KOPT-K1 (cell line): ENCODE data around the gene C15orf61.

Source experiments
- H3K27ac ChIP-seq: fragments of 200-600 bp; sonication (generic); 2 replicates; pipeline ENCODE4 v1.5.1; 2016; ENCODE audit warnings: antibody characterized with exemption, mild to moderate bottlenecking, low read depth, low read length; ENCODE audit not compliant: poor library complexity, severe bottlenecking
- H3K36me3 ChIP-seq: fragments of 200-600 bp; sonication (generic); 2 replicates; pipeline ENCODE4 v1.5.1; 2017; ENCODE audit warnings: antibody characterized with exemption, mild to moderate bottlenecking, low read length, moderate library complexity; ENCODE audit not compliant: insufficient read depth
- H3K9me3 ChIP-seq: fragments of 200-600 bp; sonication (generic); 2 replicates; pipeline ENCODE4 v1.5.1; 2017; ENCODE audit warnings: antibody characterized with exemption, low read length, mild to moderate bottlenecking; ENCODE audit not compliant: insufficient read depth, poor library complexity, severe bottlenecking

C15orf61 gene

DNA sequence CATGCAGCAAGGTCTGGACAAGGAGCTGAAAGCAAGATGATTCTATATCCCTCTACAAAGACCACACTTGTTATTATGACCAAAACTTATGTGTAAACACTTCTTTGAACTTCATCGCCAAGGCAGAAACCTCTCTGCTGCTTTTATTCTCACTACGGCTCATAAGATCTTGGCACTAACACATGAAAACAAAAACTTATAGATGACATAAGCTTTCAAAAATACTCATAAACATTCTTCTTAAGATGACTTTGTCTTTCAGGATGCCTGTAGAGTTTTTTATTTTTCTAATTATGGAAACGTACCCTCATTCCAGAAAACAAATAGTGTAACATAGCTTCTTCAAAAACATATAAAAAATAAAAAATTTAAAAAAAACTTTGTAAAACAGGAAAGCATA lies 12.5 kb upstream of the C15orf61 start:
- Histone ChIP-seq H3K27ac (no peak overlapping the region), H3K9me3 (no peaks in the 10 kb centered on the region), H3K36me3 (peaks cover 14% of the 10 kb centered on the region)

DNA sequence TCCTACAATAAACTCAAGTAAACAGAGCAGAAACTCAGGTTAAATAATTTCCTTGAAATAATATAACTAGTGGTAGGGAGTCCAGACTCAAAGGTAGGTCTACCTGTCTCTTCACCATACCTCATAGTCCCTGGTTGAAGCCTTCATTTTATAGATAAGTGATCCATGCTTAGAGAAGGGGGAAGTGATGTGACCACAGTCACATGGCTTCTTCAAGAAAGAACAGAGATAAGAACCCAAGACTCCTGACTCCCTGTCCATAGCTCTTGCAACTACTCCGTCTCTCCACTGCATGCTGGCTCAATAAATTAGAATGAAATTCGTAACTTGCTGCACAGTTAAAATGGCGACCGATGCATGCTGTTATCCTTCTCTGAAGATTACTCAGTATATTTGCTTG lies 11.0 kb upstream of the C15orf61 start:
- Histone ChIP-seq H3K36me3 (peaks cover 29% of the 10 kb centered on the region), H3K27ac (no peak overlapping the region), H3K9me3 (no peaks in the 10 kb centered on the region)

DNA sequence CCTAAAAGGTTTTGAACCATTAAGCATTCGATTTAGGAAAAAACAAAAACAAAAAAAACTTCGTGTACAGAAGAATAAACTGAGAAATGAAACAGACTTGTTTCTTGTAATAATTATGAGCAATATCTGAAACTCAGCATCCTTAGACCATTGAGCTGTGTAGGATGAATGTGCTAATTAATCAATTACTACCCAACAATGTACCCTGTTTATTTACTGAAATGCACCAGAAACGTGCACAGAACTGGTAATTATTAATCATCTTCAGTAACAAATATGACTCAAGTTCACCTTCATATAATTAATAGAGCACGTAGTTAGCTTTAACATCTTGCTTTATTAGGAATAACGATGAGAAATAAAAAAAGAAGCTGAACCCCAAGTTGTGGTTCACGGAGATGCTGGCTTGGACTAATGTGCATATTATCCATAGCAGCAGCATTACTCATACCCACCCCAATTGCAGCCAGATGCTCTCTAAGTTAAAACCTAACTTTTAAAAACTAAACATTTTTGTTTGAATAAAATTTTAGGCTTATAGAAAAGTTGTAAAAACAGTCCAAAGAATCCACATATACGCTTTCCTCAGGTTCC lies 10.2 kb upstream of the C15orf61 start:
- H3K9me3 ChIP-seq, result no peaks in the 10 kb centered on the region
- H3K36me3 ChIP-seq, result peaks cover 33% of the 10 kb centered on the region
- no peak overlapping the region for H3K27ac ChIP-seq

DNA sequence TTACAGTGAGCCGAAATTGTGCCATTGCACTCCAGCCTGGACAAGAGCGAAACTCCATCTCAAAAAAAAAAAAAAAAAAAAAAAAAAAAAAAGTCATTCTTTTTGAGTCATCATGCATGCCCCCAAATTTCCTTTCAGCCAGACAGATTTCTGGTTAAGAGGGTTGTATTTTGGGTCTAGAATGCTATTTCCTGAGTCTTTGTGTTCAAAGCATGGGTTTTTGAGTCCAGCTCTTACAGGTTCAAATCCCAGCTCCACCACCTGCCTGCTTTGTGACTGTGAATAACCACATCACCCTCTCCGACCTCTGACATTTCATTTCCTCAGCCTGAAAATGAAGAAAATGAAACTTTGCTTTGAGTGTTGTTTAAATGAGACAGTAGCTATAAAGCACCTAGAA lies 9.3 kb upstream of the C15orf61 start:
- H3K27ac ChIP-seq, result no peak overlapping the region
- no peaks in the 10 kb centered on the region for H3K9me3 ChIP-seq
- H3K36me3 ChIP-seq, result peaks cover 33% of the 10 kb centered on the region

DNA sequence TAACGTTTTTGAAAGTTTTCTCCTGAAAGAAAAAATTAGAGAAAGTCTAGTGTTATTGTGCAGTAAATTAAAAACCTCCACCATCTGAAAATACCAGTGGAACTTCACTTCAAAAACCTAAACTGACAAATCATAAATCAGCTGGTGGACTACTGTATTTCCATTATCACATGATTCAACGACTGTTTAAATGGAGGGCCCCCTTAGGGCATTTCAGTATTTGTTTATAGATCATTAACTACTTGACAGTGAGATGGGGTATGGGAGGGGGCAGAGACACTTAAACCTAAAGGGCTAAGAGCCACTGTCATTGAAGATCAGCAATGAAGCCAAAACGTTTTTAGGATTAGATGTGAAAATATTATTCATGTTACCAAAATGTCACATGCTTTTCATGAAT lies 8.8 kb upstream of the C15orf61 start:
- Histone ChIP-seq H3K27ac (no peak overlapping the region), H3K36me3 (peaks cover 33% of the 10 kb centered on the region), H3K9me3 (no peaks in the 10 kb centered on the region)

DNA sequence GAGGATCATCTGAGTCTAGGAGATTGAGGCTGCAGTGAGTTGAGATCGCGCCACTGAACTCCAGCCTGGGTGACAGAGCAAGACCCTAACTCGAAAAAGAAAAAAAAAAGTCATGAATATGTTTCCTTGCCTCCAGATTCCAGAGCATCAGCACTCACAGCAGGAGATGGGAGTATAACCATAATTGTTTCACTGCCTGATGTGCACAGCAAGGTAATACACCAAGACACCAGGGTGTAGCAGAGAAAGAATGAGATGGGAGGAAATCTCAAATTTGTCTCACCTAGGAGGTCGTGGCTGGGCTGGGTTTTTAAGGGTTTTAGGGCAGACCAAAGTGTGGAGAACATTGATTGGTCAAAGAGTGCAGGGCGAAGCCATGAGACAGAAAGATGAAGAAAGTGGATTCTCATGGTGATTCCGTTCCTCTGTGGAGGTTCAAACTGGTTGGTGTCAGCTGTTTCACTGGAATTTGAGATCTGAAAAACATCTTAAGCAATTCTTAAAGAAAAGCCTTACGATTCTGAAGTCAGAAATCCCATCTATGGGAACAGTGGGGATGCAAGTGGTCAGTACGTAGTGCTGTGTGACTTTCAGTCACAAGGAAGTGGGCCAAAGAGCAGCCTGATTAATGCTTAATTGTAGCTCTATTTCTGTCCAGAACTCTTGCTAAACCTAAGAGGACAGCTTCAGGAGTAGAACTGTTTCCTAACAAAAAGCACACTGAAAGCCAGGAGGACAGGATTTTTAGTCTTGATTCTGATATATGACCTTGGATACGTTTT lies 7.8 kb upstream of the C15orf61 start:
- H3K36me3 ChIP-seq, result peaks cover 33% of the 10 kb centered on the region
- no peaks in the 10 kb centered on the region for H3K9me3 ChIP-seq

DNA sequence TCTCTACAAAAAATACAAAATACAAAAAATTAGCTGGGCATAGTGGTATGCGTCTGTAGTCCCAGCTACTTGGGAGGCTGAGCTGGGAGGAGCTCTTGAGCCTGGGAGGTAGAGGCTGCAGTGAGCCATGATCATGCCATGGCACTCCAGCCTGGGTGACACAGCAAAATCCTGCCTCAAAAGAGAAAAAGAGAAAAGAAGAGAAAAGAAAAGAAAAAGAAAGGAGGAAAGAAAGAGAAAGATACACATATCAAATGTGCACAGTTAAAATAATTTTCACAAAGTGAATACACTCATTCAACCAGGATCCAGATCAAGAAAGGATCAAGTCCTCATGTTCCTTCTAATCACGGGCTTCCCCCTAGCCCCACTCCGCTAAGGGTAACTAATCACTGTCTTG lies 5.8 kb upstream of the C15orf61 start:
- Histone ChIP-seq H3K9me3 (no peaks in the 10 kb centered on the region), H3K36me3 (peaks cover 33% of the 10 kb centered on the region), H3K27ac (no peak overlapping the region)

More for the DNA sequence above, 7.8 kb upstream of the C15orf61 start:
- H3K27ac ChIP-seq, result no peak overlapping the region

DNA sequence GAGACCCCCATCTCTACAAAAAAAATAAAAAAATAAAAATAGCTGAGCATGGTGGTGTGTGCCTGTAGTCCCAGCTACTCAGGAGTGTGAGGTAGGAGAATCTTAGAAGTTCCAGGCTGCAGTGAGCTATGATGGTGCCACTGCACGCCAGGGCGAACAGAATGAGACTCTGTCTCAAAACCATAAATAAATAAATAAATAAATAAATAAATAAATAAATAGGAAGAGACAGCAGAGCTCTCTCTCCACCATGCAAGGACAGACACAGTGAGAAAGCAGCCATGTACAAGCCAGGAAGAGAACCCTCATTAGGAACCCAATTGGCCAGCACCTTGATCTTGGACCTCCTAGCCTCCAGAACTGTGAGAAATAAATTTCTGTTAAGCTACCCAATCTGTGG lies 5.4 kb upstream of the C15orf61 start:
- Histone ChIP-seq H3K27ac (no peak overlapping the region), H3K36me3 (peaks cover 33% of the 10 kb centered on the region), H3K9me3 (no peaks in the 10 kb centered on the region)

DNA sequence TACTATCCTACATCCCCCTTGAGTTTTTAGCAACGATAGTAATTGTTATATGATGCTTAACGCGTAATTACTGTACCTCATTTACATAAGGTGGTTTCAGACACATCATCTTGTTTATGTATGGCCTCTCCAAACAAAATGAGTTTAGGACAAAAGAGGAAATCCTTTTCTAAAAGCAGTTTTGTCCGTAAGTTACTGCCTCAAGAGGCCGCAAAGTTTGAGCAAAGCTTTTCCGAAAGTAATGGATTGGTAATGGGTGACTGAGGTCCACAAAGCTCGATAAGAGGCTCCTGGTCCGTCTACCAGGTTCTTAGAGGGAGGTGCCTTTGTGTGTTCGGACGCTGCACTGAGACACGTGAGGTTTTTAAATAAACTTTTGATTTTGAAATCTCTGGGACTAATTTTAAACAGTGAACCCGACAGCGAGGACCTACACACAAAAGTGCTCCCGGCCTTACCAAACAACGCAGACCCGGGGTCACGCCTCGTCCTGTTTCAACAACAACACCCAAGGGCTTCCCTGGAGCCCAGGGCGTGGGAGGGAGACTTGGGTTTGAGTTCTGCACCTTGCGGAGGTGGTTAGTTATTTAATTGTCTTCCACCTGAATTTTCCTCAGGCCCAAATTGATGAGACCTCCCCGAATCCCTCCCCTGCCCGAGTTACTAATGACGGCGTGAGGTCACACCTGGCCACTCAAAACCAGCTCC lies 456 bp upstream of the C15orf61 start:
- Histone ChIP-seq H3K9me3 (no peaks in the 10 kb centered on the region), H3K36me3 (peaks cover 2% of the 10 kb centered on the region; the same call in 1 of the 2 replicates), H3K27ac (peak overlapping the region; percentile 89)

DNA sequence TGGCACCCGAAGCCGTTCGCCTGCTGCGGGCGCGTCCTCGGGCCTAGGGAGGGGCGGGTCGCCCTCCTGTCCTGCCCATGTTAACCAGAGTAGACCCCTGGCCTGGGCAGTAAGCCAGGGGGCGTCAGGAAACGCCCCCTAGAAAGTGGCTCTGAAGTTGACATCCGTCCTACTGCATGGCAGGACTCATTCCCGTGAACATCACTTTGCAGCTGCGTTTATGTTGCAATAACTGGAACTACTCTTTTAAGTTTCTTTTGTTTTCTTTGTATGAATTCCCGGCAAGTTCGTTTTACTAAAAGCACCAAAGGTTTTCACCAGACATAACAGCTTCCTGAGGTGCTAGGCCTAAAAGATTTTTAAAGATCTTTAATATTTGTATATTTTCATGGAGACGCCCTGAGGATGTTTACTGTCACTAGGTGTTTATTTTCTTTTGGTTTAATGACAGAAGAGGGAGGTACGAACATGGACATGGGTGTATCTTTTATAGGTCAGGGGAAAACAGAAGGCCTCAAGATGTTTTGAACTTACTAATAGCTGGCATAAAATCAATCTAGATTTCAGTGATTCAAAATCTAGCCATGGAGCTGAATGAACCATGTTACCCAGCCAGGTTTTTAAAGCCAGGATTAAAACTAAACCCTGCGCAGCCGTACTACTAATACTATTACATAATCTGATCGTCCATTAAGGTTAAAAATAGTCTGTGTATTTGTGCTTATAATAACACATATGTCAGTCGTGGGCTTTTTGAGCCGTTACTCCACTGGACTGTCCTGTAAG lies 1.0 kb downstream of the C15orf61 start:
- Histone ChIP-seq H3K9me3 (no peaks in the 10 kb centered on the region), H3K27ac (peak overlapping the region; percentile 89), H3K36me3 (peaks cover 8% of the 10 kb centered on the region)

DNA sequence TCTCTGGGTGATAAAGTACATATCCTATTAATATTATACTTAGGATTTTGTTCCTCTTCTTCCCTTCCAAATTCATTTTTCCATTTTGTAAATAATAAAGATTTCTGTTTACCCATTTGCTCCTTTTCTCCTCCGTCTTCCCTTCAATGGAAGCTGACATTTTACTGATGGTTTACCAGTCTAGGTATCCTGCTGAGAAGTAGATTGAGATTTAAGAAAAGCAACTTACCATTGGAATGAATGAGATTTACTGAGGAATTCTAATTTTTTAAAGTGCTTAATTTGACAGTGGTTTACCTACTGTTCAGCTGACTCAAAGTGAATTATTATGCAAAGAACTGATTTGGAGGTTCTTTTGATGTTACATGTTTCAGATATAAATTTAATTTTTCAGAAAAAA lies 2.4 kb downstream of the C15orf61 start:
- Histone ChIP-seq H3K27ac (no peak overlapping the region), H3K9me3 (no peaks in the 10 kb centered on the region), H3K36me3 (peaks cover 22% of the 10 kb centered on the region)

DNA sequence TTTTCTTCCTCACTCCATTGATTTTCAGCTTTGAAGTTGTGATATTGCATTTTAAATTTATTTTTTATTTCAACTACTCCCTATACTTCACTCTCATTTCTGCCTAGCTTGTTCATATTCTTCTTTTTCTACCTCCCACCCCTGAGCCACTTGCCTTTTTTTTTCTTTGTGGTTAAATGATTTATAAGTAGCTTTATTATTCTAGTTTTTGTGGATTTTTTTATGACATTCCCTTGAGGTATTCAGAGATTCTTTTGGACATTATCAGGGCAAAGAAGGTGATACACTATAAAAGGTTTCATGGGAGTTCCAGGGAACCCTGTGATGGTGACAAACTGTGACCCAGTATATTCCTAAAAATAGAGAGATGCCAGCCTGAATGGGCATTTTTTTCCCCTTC lies 3.3 kb downstream of the C15orf61 start:
- no peaks in the 10 kb centered on the region for H3K9me3 ChIP-seq
- H3K36me3 ChIP-seq, result peaks cover 26% of the 10 kb centered on the region
- no peak overlapping the region for H3K27ac ChIP-seq

DNA sequence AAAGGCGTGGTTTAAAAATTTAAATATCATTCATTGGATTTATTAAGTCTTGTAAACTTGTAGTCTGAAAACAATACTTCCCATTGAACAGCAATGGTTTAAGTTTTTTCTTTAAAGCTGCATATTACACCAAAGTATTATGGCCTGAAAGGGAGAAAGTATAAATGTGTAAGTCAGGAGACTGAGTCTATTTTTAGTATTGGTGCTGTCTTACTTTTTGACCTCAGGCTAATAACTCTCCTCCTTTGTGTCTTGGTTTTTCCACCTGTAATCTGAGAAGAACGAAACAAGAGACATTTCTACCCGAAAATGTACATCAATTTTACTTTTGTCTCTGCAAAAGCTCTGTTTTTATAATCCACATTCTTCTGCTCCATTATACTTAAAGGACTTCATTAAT lies 7.6 kb downstream of the C15orf61 start:
- H3K9me3 ChIP-seq, result no peaks in the 10 kb centered on the region
- H3K36me3 ChIP-seq, result peaks cover 33% of the 10 kb centered on the region
- no peak overlapping the region for H3K27ac ChIP-seq

DNA sequence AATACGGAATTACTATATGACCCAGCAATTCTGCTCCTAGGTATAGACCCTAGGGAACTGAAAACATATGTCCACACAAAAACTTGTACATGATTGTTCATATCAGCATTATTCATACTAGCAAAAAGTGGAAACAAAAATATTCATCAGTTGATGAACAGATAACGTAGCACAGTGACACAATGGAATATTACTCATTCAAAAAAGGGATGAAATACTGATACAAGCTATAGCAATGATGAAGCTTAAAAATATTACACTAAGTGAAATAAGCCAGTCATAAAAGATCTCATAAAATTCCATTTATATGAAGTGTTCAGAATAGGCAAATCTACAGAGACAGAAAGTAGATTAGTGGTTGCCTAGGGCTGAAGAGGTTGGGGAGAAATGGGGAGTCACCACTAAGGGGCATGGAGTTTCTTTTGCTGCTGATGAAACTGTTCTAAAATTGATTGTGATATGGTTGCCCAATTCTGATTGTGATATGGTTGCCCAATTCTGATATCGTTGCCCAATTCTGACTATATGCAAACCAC lies 10.5 kb downstream of the C15orf61 start:
- no peak overlapping the region for H3K27ac ChIP-seq
- H3K36me3 ChIP-seq, result peaks cover 27% of the 10 kb centered on the region
- H3K9me3 ChIP-seq, result no peaks in the 10 kb centered on the region

DNA sequence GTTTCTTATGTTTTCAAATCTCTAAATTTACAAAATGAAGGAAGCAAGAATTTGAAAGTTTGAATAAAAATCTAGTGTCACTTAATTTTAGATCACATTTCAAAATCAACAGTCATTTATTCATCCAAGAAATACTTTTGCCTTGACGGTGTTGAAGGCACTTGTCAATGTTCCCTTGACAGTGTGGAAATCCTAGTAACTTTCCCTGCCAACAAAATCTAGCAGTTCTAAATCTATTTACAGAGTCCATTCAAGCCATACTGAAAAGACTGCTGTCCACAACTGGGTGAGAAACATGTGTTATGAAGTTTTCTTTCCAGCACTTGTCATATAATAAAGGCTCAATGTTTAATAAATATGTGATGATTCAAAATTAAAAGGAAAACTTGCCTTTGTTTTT lies 12.9 kb downstream of the C15orf61 start:
- Histone ChIP-seq H3K27ac (no peak overlapping the region), H3K36me3 (peaks cover 10% of the 10 kb centered on the region; the same call in 1 of the 2 replicates), H3K9me3 (no peaks in the 10 kb centered on the region)
